K562 (cell line): ENCODE measurements around the gene MAP4K1. TPM values are rescaled to one million over a fixed set of nuclear protein-coding genes. Genes with fewer than 3 reads are reported as not detected.

Experiments used
- AFF4 ChIP-seq: sonication (generic); formaldehyde crosslinking; IDR thresholded peaks from 2 replicates; pipeline ENCODE4 v1.8.0; 2023; ENCODE audit warnings: mild to moderate bottlenecking, missing genetic modification reagents
- ATF3 ChIP-seq, 2 experiments: fragments of 450-650 bp in 1 of 2; sonication (generic) in 1 of 2; formaldehyde crosslinking in 1 of 2; IDR thresholded peaks in 1 of 2; conservative IDR thresholded peaks in 1 of 2; 2 replicates each; pipeline versions ENCODE4 v1.6.1 to v1.8.1; 2016 to 2023; ENCODE audit warnings: mild to moderate bottlenecking in 2 of 2, moderate library complexity in 2 of 2, inconsistent platforms in 1 of 2, missing genetic modification reagents in 1 of 2
- ELF4 ChIP-seq: fragments of 450-650 bp; formaldehyde crosslinking; IDR thresholded peaks from 2 replicates; pipeline ENCODE4 v1.4.0; 2022; ENCODE audit warnings: missing genetic modification characterization
- FOXK2 ChIP-seq, 2 experiments: fragments of 450-650 bp; IDR thresholded peaks in 1 of 2; conservative IDR thresholded peaks in 1 of 2; 2 replicates each; pipeline ENCODE4 v1.6.1; 2016; ENCODE audit warnings: low read depth in 2 of 2, mild to moderate bottlenecking in 1 of 2
- GATAD2A ChIP-seq: fragments of 450-650 bp; IDR thresholded peaks from 2 replicates; pipeline ENCODE4 v1.6.1; 2017
- GTF2F1 ChIP-seq: IDR thresholded peaks from 2 replicates; pipeline ENCODE4 v1.6.1; 2011; ENCODE audit warnings: low read depth, low read length, improper control_type of control experiment
- MEIS2 ChIP-seq: fragments of 450-650 bp; IDR thresholded peaks from 2 replicates; pipeline ENCODE4 v1.6.1; 2014; ENCODE audit warnings: mild to moderate bottlenecking; ENCODE audit not compliant: partially characterized antibody
- NEUROD1 ChIP-seq: fragments of 150-350 bp; IDR thresholded peaks from 2 replicates; pipeline ENCODE4 v1.6.1; 2014; ENCODE audit warnings: borderline replicate concordance, low read length, low read depth; ENCODE audit not compliant: partially characterized antibody
- NR0B1 ChIP-seq: fragments of 450-650 bp; IDR thresholded peaks from one replicate; pipeline ENCODE4 v1.6.1; 2018; ENCODE audit warnings: mild to moderate bottlenecking, moderate library complexity; ENCODE audit not compliant: partially characterized antibody
- RNF2 ChIP-seq: sonication (generic); IDR thresholded peaks from 2 replicates; pipeline ENCODE4 v1.6.1; 2016
- SNIP1 ChIP-seq: fragments of 450-650 bp; IDR thresholded peaks from 2 replicates; pipeline ENCODE4 v1.7.1; 2017; ENCODE audit warnings: low read depth, mild to moderate bottlenecking
- TRIM25 ChIP-seq: fragments of 450-650 bp; IDR thresholded peaks from 2 replicates; pipeline ENCODE4 v1.7.0; 2016; ENCODE audit warnings: borderline replicate concordance
- UBTF ChIP-seq, 2 experiments: IDR thresholded peaks; 2 replicates each; pipeline ENCODE4 v1.6.1; 2012; ENCODE audit warnings: improper control_type of control experiment in 2 of 2, low read depth in 2 of 2, low read length in 2 of 2, borderline replicate concordance in 1 of 2
- ZNF57 ChIP-seq: fragments of 450-650 bp; formaldehyde crosslinking; IDR thresholded peaks from 2 replicates; pipeline ENCODE4 v1.4.0; 2020; ENCODE audit warnings: mild to moderate bottlenecking, moderate library complexity
- polyA plus RNA-seq, 8 experiments: library from polyadenylated mRNA; depleted of rRNA in 4 of 8; stranded (reverse) in 5 of 8; unstranded in 3 of 8; fragments of >200 nt; fragmentation: Nextera tagmentation in 2 of 8; fragmentation: Illumina TruSeq in 1 of 8; extraction: Ambion mirVana in 2 of 8; extraction: Trizol in 1 of 8; gene quantifications; 2 replicates each; pipeline versions ENCODE4 v1.2.1 to v1.2.3, GENCODE V29; 2011 to 2014; ENCODE audit warnings: inconsistent platforms in 1 of 8, missing spikeins in 1 of 8
- total RNA-seq, 7 experiments: library from RNA; depleted of rRNA in 6 of 7; stranded (reverse); fragments of >200 nt in 6 of 7; fragmentation: Illumina TruSeq in 2 of 7; extraction: Trizol in 2 of 7; gene quantifications; 2 replicates each; pipeline versions ENCODE4 v1.2.1 to v1.2.3, GENCODE V29; 2011 to 2021; ENCODE audit warnings: low replicate concordance in 1 of 7

MAP4K1 gene
- total and polyA plus RNA-seq, 9 of the 15 experiments (the other 6 are each of a cell fraction or from before 2014, with no cell fraction given), result 0.14 to 3.2 (median 0.73) TPM; not detected in 1

GRCh38 chr19:38618590-38619360, 1.0 kb upstream of the MAP4K1 start, which contains the start of gene EIF3K (continued):
- TF ChIP-seq FOXK2 (conservative IDR thresholded peaks at IDR 0.05 in 1 of 2, IDR thresholded peaks at IDR 0.05 in 1 of 2; ENCODE audit: low read depth in 2 of 2) (peak; percentile 93 to 95), GATAD2A (no peak), MEIS2 (peak; percentile 96), TRIM25 (no peak), GTF2F1 (no peak), ZNF57 (CRISPR knock-in tag) (no peak), AFF4 (CRISPR knock-in tag) (no peak), ATF3 (IDR thresholded peaks at IDR 0.05) (no peak), ATF3 (CRISPR knock-in tag; conservative IDR thresholded peaks at IDR 0.05) (no peak), UBTF (IDR thresholded peaks at IDR 0.05; ENCODE audit: borderline replicate concordance in 1 of 2, low read depth in 2 of 2, low read length in 2 of 2) (0 out of 4 replicates have a peak, but pooled peaks have one; percentile 25 to 27), RNF2 (no peak), NR0B1 (no peak), NEUROD1 (peak; percentile 9), ELF4 (CRISPR knock-in tag) (no peak), SNIP1 (no peak)
